ENCODE results near the gene MAP2K7.
A peak's percentile ranks its signal among the peaks of the same experiment; 100 is the strongest.
"Not testable (repeated sequence)": the region's sequence is repeated elsewhere in the genome, so short reads cannot be mapped to it uniquely, and the experiment has no call there.

The MAP2K7 gene

DNA sequence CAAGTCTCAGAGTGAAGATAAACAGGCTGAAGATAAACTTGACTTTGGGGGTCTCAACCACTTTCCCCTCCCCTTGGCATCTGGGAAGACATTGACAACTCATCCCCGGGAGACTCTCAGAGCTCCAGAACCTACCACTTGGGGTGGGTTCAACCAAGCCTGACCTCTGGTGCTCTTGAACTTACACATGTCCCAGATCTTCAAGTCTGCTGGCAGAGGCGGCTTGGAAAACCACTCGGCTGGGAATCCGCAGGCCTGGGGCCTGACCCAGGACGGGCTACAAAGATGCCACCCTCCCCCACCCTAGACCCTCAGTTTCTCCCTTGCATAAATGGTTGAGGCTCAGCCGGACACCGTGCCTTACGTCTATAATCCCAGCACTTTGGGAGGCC is 14.9 kb upstream of the MAP2K7 start:
- no peak overlapping the region for H3K27ac Mint-ChIP-seq
- DNase-seq (no peak), ATAC-seq (no peak)
- peak overlapping the region in 1 of 2 donors; percentile 21 for H3K4me3 Mint-ChIP-seq
- H3K9me3 Mint-ChIP-seq: no peaks in the 10 kb centered on the region
- H3K27me3 Mint-ChIP-seq: peaks cover 44% of the 10 kb centered on the region
- H3K4me1 Mint-ChIP-seq: peaks cover 12% of the 10 kb centered on the region

- Mint-ChIP-seq H3K4me1 (peaks cover 11% of the 10 kb centered on the region), H3K27me3 (peaks cover 48% of the 10 kb centered on the region), H3K4me3 (peak overlapping the region in 1 of 2 donors; percentile 15)
- ATAC-seq, H3K9me3 Mint-ChIP-seq, DNase-seq, H3K27ac Mint-ChIP-seq: not testable (repeated sequence)
Observed at GRCh38 chr19:7893362-7894101, 10.1 kb upstream of the MAP2K7 start.

DNA sequence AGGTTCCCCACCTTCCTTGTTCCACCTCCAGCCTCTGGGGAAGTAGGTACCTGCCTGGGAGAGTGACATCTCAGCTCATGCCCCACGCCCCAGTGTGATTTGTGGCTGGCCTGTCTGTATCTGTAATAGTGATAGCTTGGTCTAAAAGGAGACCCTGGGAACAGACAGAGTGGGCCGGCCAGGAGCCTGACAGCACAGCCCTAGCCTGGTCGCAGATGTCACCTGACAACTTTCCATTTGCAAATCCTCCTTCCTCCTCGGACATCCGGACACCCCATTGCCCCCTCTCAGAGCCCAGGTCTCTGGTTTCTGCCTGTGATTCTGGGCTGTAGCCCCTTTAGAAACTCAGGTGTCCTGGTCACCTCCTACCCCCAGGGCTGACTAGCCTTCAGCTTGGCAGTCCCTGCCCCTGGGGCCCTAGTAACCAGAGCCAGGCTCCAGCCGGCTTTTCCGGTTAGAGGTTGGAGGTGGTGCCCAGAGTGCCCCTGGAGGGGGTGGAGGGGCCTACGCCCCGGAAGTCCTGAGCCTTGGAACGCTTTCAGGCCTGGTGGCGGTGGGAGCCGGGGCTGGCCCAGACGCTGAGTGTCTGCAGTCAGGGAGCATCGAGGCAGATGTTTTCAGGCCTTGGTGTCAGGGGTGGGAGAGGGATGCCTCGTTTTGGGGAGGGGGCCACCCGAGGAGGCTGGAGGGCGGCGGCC is 8.9 kb upstream of the MAP2K7 start:
- H3K4me3 Mint-ChIP-seq: no peak overlapping the region
- H3K27me3 Mint-ChIP-seq: peaks cover 36% of the 10 kb centered on the region
- peaks cover 11% of the 10 kb centered on the region for H3K4me1 Mint-ChIP-seq
- DNase-seq: no peak
- no peak overlapping the region for H3K27ac Mint-ChIP-seq
- ATAC-seq: no peak
- no peaks in the 10 kb centered on the region for H3K9me3 Mint-ChIP-seq

GRCh38 chr19:7895565-7895964 is 8.1 kb upstream of the MAP2K7 start:
- H3K27ac Mint-ChIP-seq: no peak overlapping the region
- H3K4me3 Mint-ChIP-seq: no peak overlapping the region
- DNase-seq: no peak
- H3K27me3 Mint-ChIP-seq: peaks cover 29% of the 10 kb centered on the region
- no peak for ATAC-seq
- peaks cover 11% of the 10 kb centered on the region for H3K4me1 Mint-ChIP-seq
- no peaks in the 10 kb centered on the region for H3K9me3 Mint-ChIP-seq

DNA sequence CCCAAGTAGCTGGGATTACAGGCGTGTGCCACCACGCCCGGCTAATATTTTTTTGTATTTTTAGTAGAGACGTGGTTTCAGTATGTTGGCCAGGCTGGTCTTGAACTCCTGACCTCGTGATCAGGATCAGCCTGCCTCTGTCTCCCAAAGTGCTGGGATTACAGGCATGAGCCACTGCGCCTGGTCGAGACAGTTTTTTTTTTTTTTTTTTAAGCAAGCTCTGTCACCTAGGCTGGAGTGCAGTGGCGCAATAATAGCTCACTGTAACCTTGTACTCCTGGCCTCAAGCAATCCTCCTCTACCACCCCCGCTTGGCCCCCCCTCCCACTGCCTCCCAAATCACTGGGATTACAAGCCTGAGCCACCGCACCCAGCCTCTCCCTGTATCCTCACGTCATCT is 6.4 kb upstream of the MAP2K7 start:
- H3K27ac Mint-ChIP-seq: peak overlapping the region in 1 of 2 donors; percentile 19
- no peak for DNase-seq
- no peak for ATAC-seq
- H3K4me1 Mint-ChIP-seq: peaks cover 12% of the 10 kb centered on the region
- H3K27me3 Mint-ChIP-seq: peaks cover 20% of the 10 kb centered on the region
- H3K4me3 Mint-ChIP-seq: no peak overlapping the region
- no peaks in the 10 kb centered on the region for H3K9me3 Mint-ChIP-seq

DNA sequence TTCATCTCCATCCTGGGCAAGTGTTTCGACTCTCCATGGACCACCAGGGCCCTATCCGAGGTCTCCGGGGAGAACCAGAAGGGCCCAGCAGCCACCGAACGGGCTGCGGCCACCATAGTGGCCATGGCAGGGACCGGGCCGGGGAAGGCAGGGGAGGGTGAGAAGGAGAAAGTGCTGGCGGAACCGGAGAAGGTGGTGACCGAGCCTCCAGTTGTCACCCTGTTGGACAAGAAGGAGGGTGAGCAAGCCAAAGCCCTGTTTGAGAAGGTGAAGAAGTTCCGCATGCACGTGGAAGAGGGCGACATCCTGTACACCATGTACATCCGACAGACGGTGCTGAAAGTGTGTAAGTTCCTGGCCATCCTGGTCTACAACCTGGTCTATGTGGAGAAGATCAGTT is 4.7 kb upstream of the MAP2K7 start:
- Mint-ChIP-seq H3K4me3 (no peak overlapping the region), H3K27ac (no peak overlapping the region), H3K4me1 (peaks cover 18% of the 10 kb centered on the region), H3K27me3 (peaks cover 16% of the 10 kb centered on the region), H3K9me3 (no peaks in the 10 kb centered on the region)
- ATAC-seq (no peak), DNase-seq (no peak)

DNA sequence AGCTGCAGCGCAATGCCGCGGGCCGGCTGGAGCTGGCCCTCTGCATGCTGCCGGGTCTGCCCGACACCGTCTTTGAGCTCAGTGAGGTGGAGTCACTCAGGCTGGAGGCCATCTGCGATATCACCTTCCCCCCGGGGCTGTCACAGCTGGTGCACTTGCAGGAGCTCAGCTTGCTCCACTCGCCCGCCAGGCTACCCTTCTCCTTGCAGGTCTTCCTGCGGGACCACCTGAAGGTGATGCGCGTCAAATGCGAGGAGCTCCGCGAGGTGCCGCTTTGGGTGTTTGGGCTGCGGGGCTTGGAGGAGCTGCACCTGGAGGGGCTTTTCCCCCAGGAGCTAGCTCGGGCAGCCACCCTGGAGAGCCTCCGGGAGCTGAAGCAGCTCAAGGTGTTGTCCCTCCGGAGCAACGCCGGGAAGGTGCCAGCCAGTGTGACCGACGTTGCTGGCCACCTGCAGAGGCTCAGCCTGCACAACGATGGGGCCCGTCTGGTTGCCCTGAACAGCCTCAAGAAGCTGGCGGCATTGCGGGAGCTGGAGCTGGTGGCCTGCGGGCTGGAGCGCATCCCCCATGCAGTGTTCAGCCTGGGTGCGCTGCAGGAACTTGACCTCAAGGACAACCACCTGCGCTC is 3.8 kb upstream of the MAP2K7 start:
- peaks cover 7% of the 10 kb centered on the region for H3K27me3 Mint-ChIP-seq

DNA sequence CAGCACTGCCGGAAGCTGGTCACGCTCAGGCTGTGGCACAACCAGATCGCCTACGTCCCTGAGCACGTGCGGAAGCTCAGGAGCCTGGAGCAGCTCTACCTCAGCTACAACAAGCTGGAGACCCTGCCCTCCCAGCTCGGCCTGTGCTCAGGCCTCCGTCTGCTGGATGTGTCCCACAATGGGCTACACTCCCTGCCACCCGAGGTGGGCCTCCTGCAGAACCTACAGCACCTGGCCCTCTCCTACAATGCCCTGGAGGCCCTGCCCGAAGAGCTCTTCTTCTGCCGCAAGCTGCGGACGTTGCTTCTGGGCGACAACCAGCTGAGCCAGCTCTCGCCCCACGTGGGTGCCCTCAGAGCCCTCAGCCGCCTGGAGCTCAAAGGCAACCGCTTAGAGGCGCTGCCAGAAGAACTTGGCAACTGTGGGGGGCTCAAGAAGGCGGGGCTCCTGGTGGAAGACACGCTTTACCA is 3.2 kb upstream of the MAP2K7 start:
- DNase-seq (no peak), ATAC-seq (no peak)
- H3K4me3 Mint-ChIP-seq: no peak overlapping the region
- no peak overlapping the region for H3K27ac Mint-ChIP-seq
- H3K4me1 Mint-ChIP-seq: peaks cover 26% of the 10 kb centered on the region
- H3K27me3 Mint-ChIP-seq: peaks cover 2% of the 10 kb centered on the region
- H3K9me3 Mint-ChIP-seq: no peaks in the 10 kb centered on the region

More for the DNA sequence above, 3.8 kb upstream of the MAP2K7 start:
- Mint-ChIP-seq H3K4me3 (no peak overlapping the region), H3K27ac (no peak overlapping the region), H3K9me3 (no peaks in the 10 kb centered on the region), H3K4me1 (peaks cover 20% of the 10 kb centered on the region)
- DNase-seq (no peak), ATAC-seq (no peak)

- no peak overlapping the region for H3K27ac Mint-ChIP-seq
- no peaks in the 10 kb centered on the region for H3K9me3 Mint-ChIP-seq
- ATAC-seq (no peak), DNase-seq (no peak)
- H3K4me3 Mint-ChIP-seq: no peak overlapping the region
- H3K27me3 Mint-ChIP-seq: no peaks in the 10 kb centered on the region
- H3K4me1 Mint-ChIP-seq: peaks cover 31% of the 10 kb centered on the region
Observed at GRCh38 chr19:7900931-7901330, 2.7 kb upstream of the MAP2K7 start.

DNA sequence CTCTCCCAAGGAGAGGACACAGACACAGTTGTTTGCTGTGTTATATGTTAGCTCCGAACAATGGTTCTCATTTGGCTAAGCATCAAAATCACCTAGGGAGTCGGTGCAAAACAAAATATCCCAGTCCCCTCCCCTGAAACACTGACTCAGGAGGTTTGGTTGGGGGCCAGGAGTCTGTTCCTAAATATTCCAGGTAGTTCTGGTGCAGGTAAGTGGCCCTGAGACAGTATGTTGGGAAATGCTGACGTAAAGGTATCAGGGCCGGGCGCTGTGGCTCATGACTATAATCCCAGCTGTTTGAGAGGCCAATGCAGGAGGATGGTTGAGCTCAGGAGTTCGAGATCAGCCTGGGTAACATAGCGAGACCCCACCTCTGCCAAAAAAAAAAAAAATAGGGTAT is 2.3 kb upstream of the MAP2K7 start:
- Mint-ChIP-seq H3K4me1 (peaks cover 35% of the 10 kb centered on the region), H3K27ac (no peak overlapping the region), H3K9me3 (no peaks in the 10 kb centered on the region), H3K4me3 (no peak overlapping the region), H3K27me3 (no peaks in the 10 kb centered on the region)
- ATAC-seq (no peak), DNase-seq (no peak)

DNA sequence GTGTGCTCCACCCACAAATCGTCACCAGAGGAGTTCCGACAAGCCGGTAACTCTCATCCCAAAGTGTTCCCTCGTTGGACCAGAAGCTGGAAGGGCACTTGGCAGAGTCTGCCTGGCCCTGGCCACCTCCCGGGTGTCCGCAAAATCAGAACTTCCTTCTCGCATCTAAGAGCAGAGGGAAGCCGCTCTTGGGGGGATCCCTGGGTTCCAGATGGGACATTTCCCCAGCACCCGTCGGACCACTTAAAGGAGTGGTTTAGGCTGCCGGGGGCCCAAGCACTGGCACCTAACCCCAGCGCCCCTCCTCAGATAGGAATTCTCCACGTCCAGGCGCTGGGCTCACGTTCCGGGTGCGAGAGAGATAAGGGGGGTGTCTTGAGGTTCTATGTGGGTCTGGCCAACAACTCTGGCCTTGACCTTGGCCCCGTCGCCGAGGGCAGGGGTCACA is 857 bp upstream of the MAP2K7 start:
- Mint-ChIP-seq H3K9me3 (no peaks in the 10 kb centered on the region), H3K27ac (peak overlapping the region; percentile 92 to 99), H3K4me1 (peaks cover 48% of the 10 kb centered on the region), H3K27me3 (no peaks in the 10 kb centered on the region), H3K4me3 (peak overlapping the region; percentile 91 to 94)
- DNase-seq (no peak), ATAC-seq (no peak)

DNA sequence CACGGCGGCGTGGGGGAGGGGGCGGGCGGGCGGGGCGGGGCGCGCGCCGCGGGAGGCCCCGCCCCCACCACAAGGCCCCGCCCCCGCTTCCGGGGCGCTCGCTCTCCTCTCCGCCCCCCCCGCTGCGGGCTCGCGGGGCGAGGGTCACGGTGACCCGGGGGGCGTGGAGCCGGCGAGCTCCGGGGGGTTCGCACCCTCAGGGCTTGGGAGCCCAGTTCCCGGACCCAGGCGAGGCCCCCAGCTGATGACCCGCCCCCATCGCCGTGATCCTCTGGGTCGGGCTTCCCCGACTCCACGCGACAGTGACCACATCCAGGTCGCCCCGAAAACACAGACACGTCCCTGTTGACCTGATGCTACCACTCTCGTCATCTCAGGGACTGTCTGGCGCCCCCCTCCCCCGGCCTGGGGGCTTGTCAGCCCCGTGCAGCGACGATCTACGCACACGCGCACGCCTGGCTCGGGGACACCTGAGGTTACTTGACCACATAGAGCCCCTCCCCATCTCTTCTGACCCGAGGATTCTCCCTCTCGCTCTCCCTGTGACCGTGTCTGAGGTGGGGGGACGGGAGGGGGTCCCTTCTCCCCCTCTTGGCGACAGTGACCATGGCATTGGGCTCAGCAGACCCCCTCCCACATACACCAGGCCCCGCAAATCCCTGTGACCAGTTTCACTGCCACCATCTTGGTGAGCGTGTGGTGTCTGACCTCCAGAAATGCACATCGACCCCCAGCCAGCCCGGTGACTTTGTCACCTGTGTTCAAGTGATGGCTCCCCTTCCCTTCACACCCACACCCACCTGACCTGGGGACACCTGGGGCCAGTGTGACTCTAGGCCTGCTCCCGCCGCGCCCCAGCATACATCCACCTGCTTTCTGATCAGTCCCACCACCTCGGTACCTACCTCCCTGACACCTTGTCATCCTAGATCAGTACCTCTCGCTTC is 670 bp downstream of the MAP2K7 start:
- DNase-seq: peak; percentile 70 to 76
- Mint-ChIP-seq H3K27ac (peak overlapping the region; percentile 96 to 98), H3K4me1 (peaks cover 55% of the 10 kb centered on the region), H3K27me3 (no peaks in the 10 kb centered on the region), H3K9me3 (no peaks in the 10 kb centered on the region), H3K4me3 (peak overlapping the region; percentile 92 to 95)
- ATAC-seq: peak; percentile 69

GRCh38 chr19:7905268-7905667 is 1.6 kb downstream of the MAP2K7 start:
- H3K27me3 Mint-ChIP-seq: no peaks in the 10 kb centered on the region
- no peaks in the 10 kb centered on the region for H3K9me3 Mint-ChIP-seq
- DNase-seq (no peak), ATAC-seq (no peak)
- H3K4me3 Mint-ChIP-seq: peak overlapping the region; percentile 92 to 95
- H3K4me1 Mint-ChIP-seq: peaks cover 55% of the 10 kb centered on the region
- H3K27ac Mint-ChIP-seq: peak overlapping the region; percentile 96 to 98

DNA sequence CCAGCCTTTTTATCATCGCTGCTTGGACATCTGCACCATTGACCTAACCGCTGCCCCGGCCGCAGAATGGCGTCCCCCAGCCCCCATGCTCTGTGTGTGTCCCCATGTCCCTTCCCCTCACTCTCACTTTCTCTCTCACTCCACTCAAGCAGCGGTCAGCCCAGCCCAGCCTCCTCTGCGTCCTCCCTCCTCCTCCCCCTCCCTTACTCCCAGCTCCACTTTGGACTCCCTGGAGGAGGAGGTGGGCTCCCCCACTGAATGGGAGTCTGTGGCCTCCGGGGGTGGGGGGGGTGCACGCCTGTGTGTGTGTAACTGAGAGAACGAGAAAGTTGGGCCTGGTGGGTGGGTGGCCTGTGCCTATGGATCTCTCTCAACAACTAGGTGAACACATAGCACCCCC is 2.2 kb downstream of the MAP2K7 start:
- Mint-ChIP-seq H3K4me3 (peak overlapping the region; percentile 60 to 92), H3K4me1 (peaks cover 55% of the 10 kb centered on the region), H3K27me3 (no peaks in the 10 kb centered on the region), H3K27ac (peak overlapping the region in 1 of 2 donors; percentile 54), H3K9me3 (no peaks in the 10 kb centered on the region)
- DNase-seq (no peak), ATAC-seq (no peak)

DNA sequence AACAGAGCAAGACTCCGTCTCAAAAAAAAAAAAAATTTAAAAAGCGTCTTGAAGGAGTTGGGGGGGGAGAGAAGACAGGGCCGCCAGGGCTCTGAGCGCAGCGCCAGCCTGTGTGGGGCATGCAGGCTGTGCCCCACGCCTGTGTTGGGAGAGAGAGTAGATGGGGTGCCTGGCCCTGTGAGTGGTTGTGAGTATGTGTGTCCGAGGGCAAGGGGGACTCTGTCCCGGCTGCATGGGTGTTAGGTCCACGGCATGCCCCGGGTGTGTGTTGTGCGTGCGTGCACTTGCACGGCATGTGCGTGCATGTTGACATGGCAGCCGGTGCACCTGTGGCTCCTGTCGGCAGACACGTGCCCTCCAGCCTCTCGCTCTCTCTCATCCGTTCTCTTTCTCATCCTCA is 3.4 kb downstream of the MAP2K7 start:
- H3K27me3 Mint-ChIP-seq: no peaks in the 10 kb centered on the region
- no peak overlapping the region for H3K4me3 Mint-ChIP-seq
- no peak for DNase-seq
- ATAC-seq: no peak
- H3K9me3 Mint-ChIP-seq: no peaks in the 10 kb centered on the region
- H3K27ac Mint-ChIP-seq: peak overlapping the region; percentile 61 to 82
- H3K4me1 Mint-ChIP-seq: peaks cover 55% of the 10 kb centered on the region

All from stimulated activated naive CD8-positive, alpha-beta T cell treated with anti-CD3 and anti-CD28 coated beads, Interleukin-15, amount 100 ng/mL, for 72 hours (primary cell).